NB4 (cell line): ENCODE data around the gene SUPT16H.

ENCODE experiments used
- MYC ChIP-seq: IDR thresholded peaks from 2 replicates; pipeline ENCODE4 v1.6.1; 2011; ENCODE audit warnings: low read depth, low read length
- POLR2A ChIP-seq: IDR thresholded peaks from 2 replicates; pipeline ENCODE4 v1.6.1; 2011; ENCODE audit warnings: mild to moderate bottlenecking; ENCODE audit not compliant: insufficient read length; ENCODE audit errors: extremely low read depth
- TF ChIP-seq, protein P1 (sequence below): IDR thresholded peaks from one replicate; pipeline ENCODE4 v1.5.1; 2012; ENCODE audit warnings: low read depth, low read length
- TF ChIP-seq, protein P2 (sequence below): IDR thresholded peaks from 2 replicates; pipeline ENCODE4 v1.6.1; 2011; ENCODE audit warnings: low read depth, low read length

DNA sequence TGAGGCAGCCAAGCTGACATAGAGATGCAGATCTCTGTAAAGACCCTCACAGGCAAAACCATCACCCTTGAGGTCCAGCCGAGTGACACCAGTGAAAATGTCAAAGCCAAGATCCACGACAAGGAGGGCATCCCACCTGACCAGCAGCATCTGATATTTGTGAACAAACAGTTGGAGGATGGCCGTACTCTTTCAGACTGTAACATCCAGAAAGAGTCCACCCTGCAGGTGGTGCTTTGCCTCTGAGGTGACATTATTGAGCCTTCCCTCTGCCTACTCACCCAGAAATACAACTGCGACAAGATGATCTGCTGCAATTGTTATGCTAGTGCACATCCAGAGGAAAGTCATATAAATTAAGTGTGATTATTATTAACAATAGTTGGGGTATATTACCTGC, 15.1 kb upstream of the SUPT16H start:
- TF ChIP-seq POLR2A, result no peak
- TF ChIP-seq, protein P1, sequence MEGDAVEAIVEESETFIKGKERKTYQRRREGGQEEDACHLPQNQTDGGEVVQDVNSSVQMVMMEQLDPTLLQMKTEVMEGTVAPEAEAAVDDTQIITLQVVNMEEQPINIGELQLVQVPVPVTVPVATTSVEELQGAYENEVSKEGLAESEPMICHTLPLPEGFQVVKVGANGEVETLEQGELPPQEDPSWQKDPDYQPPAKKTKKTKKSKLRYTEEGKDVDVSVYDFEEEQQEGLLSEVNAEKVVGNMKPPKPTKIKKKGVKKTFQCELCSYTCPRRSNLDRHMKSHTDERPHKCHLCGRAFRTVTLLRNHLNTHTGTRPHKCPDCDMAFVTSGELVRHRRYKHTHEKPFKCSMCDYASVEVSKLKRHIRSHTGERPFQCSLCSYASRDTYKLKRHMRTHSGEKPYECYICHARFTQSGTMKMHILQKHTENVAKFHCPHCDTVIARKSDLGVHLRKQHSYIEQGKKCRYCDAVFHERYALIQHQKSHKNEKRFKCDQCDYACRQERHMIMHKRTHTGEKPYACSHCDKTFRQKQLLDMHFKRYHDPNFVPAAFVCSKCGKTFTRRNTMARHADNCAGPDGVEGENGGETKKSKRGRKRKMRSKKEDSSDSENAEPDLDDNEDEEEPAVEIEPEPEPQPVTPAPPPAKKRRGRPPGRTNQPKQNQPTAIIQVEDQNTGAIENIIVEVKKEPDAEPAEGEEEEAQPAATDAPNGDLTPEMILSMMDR, result no peak
- TF ChIP-seq MYC, result no peak
- TF ChIP-seq, protein P2, sequence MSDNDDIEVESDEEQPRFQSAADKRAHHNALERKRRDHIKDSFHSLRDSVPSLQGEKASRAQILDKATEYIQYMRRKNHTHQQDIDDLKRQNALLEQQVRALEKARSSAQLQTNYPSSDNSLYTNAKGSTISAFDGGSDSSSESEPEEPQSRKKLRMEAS, result no peak
